ENCODE measurements around the gene EXOC2. TPM values are rescaled to one million over a fixed set of nuclear protein-coding genes. Genes with fewer than 3 reads are reported as not detected.

EXOC2 gene
- total RNA-seq, 1 experiment from 2014 or later: 30.5 TPM

- no peak for DNase-seq (ENCODE audit: low read depth, low spot score)
- ChIA-PET POLR2A (no interaction called here), CTCF (no interaction called here)
- no peaks in the 10 kb centered on the region for H3K9me3 ChIP-seq (ENCODE audit: control insufficient read depth, insufficient read depth, low read depth, low read length)
- in situ Hi-C loops (cut with HindIII; ENCODE audit: low pct_unique_long_range_greater_than_20kb, low sequenced_read_pairs) (no loop called here), intact Hi-C loops (cut with micrococcal nuclease; ENCODE audit: unreplicated experiment) (no loop called here)
- TF ChIP-seq SIN3A (IDR thresholded peaks at IDR 0.05; ENCODE audit: borderline replicate concordance, insufficient read depth, low read depth, low read length) (no peak), POLR2AphosphoS5 (IDR thresholded peaks at IDR 0.05; ENCODE audit: low read depth, low read length) (no peak), CTCF (IDR thresholded peaks at IDR 0.05) (no peak), TCF7L2 (IDR thresholded peaks at IDR 0.05; ENCODE audit: low read depth, low read length) (no peak), REST (IDR thresholded peaks at IDR 0.05; ENCODE audit: insufficient read depth in 1 of 2, low read depth in 2 of 2, low read length in 1 of 2) (no peak)
- BruUV-seq (replicated peaks): no TSS peak
- H3K4me3 ChIP-seq (ENCODE audit: low read depth in 2 of 2, low read length in 2 of 2): no peak overlapping the region
- H3K27me3 ChIP-seq (ENCODE audit: control insufficient read depth, insufficient read depth, low read length): no peaks in the 10 kb centered on the region
- no peak overlapping the region for H3K27ac ChIP-seq (ENCODE audit: low read length)
- H3K4me1 ChIP-seq (ENCODE audit: control insufficient read depth, insufficient read depth, low read length): no peaks in the 10 kb centered on the region
- ATAC-seq: no peak
- H3K36me3 ChIP-seq (ENCODE audit: control insufficient read depth, insufficient read depth, low read length): no peaks in the 10 kb centered on the region
Observed at GRCh38 chr6:485655-486170, 207.2 kb downstream of the EXOC2 start.

GRCh38 chr6:484746-485145 is 208.2 kb downstream of the EXOC2 start:
- Histone ChIP-seq H3K27me3 (ENCODE audit: control insufficient read depth, insufficient read depth, low read length) (no peaks in the 10 kb centered on the region), H3K4me1 (ENCODE audit: control insufficient read depth, insufficient read depth, low read length) (no peaks in the 10 kb centered on the region), H3K9me3 (ENCODE audit: control insufficient read depth, insufficient read depth, low read depth, low read length) (no peaks in the 10 kb centered on the region), H3K4me3 (ENCODE audit: low read depth in 2 of 2, low read length in 2 of 2) (no peak overlapping the region), H3K36me3 (ENCODE audit: control insufficient read depth, insufficient read depth, low read length) (no peaks in the 10 kb centered on the region), H3K27ac (ENCODE audit: low read length) (no peak overlapping the region)
- DNase-seq (ENCODE audit: low read depth, low spot score) (no peak), ATAC-seq (no peak)
- TF ChIP-seq TCF7L2 (IDR thresholded peaks at IDR 0.05; ENCODE audit: low read depth, low read length) (no peak), CTCF (IDR thresholded peaks at IDR 0.05) (no peak), SIN3A (IDR thresholded peaks at IDR 0.05; ENCODE audit: borderline replicate concordance, insufficient read depth, low read depth, low read length) (no peak), REST (IDR thresholded peaks at IDR 0.05; ENCODE audit: insufficient read depth in 1 of 2, low read depth in 2 of 2, low read length in 1 of 2) (no peak), POLR2AphosphoS5 (IDR thresholded peaks at IDR 0.05; ENCODE audit: low read depth, low read length) (no peak)
- in situ Hi-C loops (cut with HindIII; ENCODE audit: low pct_unique_long_range_greater_than_20kb, low sequenced_read_pairs) (no loop called here), intact Hi-C loops (cut with micrococcal nuclease; ENCODE audit: unreplicated experiment) (no loop called here)
- POLR2A ChIA-PET: no interaction called here
- CTCF ChIA-PET: no interaction called here
- BruUV-seq (replicated peaks): no TSS peak

Data from Panc1 (cell line).